ENCODE data around the gene TMEM220. TPM values are rescaled to one million over a fixed set of nuclear protein-coding genes. Genes with fewer than 3 reads are reported as not detected.
A peak's percentile ranks its signal among the peaks of the same experiment; 100 is the strongest.

The TMEM220 gene
- total RNA-seq, 2 donors from 2014 or later: 1.4 to 10.9 TPM

GRCh38 chr17:10745231-10745630 is 15.4 kb upstream of the TMEM220 start:
- Mint-ChIP-seq H3K27ac (no peak overlapping the region), H3K4me3 (no peak overlapping the region), H3K9me3 (no peaks in the 10 kb centered on the region), H3K27me3 (ENCODE audit: insufficient read depth) (peaks cover 5% of the 10 kb centered on the region), H3K4me1 (peaks cover 3% of the 10 kb centered on the region), H3K36me3 (ENCODE audit: low read depth) (no peaks in the 10 kb centered on the region)
- TF ChIP-seq, protein P1, sequence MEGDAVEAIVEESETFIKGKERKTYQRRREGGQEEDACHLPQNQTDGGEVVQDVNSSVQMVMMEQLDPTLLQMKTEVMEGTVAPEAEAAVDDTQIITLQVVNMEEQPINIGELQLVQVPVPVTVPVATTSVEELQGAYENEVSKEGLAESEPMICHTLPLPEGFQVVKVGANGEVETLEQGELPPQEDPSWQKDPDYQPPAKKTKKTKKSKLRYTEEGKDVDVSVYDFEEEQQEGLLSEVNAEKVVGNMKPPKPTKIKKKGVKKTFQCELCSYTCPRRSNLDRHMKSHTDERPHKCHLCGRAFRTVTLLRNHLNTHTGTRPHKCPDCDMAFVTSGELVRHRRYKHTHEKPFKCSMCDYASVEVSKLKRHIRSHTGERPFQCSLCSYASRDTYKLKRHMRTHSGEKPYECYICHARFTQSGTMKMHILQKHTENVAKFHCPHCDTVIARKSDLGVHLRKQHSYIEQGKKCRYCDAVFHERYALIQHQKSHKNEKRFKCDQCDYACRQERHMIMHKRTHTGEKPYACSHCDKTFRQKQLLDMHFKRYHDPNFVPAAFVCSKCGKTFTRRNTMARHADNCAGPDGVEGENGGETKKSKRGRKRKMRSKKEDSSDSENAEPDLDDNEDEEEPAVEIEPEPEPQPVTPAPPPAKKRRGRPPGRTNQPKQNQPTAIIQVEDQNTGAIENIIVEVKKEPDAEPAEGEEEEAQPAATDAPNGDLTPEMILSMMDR (conservative IDR thresholded peaks at IDR 0.05): no peak
- no peak overlapping the region for H3K9ac ChIP-seq (ENCODE audit: extremely low read depth, low read length, poor library complexity, severe bottlenecking)
- no peaks in the 10 kb centered on the region for H3K4me1 ChIP-seq (ENCODE audit: control insufficient read depth, insufficient read depth, low read length)
- no peaks in the 10 kb centered on the region for H3K36me3 ChIP-seq (ENCODE audit: control insufficient read depth, insufficient read depth, low read length)
- no peaks in the 10 kb centered on the region for H3K9me3 ChIP-seq (ENCODE audit: control insufficient read depth, low read length)
- no peak overlapping the region for H3K4me3 ChIP-seq (ENCODE audit: low read length)
- DNase-seq: no peak
- H3K27ac ChIP-seq (ENCODE audit: low read depth, low read length): no peak overlapping the region
- WGBS, 2 experiments (ENCODE audit: insufficient coverage in 1 of 2, insufficient read length in 1 of 2): 84 to 86% methylated on average over 2 to 5 of the region's 6 CpGs
- H3K27me3 ChIP-seq (ENCODE audit: control insufficient read depth, insufficient read depth, low read length, poor library complexity, severe bottlenecking): no peaks in the 10 kb centered on the region

DNA sequence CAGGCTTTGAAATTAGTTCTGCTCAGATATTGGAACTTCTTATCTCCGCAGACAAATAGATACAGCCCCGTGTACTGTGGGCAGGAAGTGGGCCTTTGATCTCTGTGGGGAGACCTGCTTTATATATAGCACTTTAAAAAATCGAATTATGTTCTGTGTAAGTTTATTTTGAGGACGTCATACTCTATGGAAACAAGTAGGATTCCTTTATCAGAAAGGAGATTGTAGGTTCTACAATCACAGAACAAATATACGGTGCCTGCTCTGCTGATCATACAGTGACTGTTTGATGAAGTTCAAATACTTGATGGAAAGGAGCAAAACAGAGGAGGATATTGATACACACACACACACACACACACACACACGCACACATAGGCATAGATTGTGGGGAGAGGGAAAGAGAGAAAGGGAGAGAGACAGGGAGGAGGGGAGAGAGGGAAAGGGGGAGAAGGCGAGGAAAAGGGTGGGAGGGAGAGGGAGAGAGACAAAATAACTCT is 14.7 kb upstream of the TMEM220 start:
- H3K9me3 Mint-ChIP-seq: no peaks in the 10 kb centered on the region
- TF ChIP-seq, protein P1 (conservative IDR thresholded peaks at IDR 0.05): no peak
- no peaks in the 10 kb centered on the region for H3K36me3 Mint-ChIP-seq (ENCODE audit: low read depth)
- Histone ChIP-seq H3K4me3 (ENCODE audit: low read length) (no peak overlapping the region), H3K9me3 (ENCODE audit: control insufficient read depth, low read length) (no peaks in the 10 kb centered on the region), H3K27ac (ENCODE audit: low read depth, low read length) (no peak overlapping the region), H3K9ac (ENCODE audit: extremely low read depth, low read length, poor library complexity, severe bottlenecking) (no peak overlapping the region), H3K27me3 (ENCODE audit: control insufficient read depth, insufficient read depth, low read length, poor library complexity, severe bottlenecking) (no peaks in the 10 kb centered on the region), H3K36me3 (ENCODE audit: control insufficient read depth, insufficient read depth, low read length) (no peaks in the 10 kb centered on the region), H3K4me1 (ENCODE audit: control insufficient read depth, insufficient read depth, low read length) (no peaks in the 10 kb centered on the region)
- WGBS, 2 experiments (ENCODE audit: insufficient coverage in 1 of 2, insufficient read length in 1 of 2): 89 to 98% methylated on average over 6 of the region's 7 CpGs
- H3K4me1 Mint-ChIP-seq: peaks cover 3% of the 10 kb centered on the region
- peaks cover 4% of the 10 kb centered on the region for H3K27me3 Mint-ChIP-seq (ENCODE audit: insufficient read depth)
- no peak overlapping the region for H3K4me3 Mint-ChIP-seq
- no peak for DNase-seq
- H3K27ac Mint-ChIP-seq: no peak overlapping the region

GRCh38 chr17:10743316-10744009 is 13.6 kb upstream of the TMEM220 start:
- Histone ChIP-seq H3K27ac (ENCODE audit: low read depth, low read length) (no peak overlapping the region), H3K27me3 (ENCODE audit: control insufficient read depth, insufficient read depth, low read length, poor library complexity, severe bottlenecking) (no peaks in the 10 kb centered on the region), H3K4me1 (ENCODE audit: control insufficient read depth, insufficient read depth, low read length) (no peaks in the 10 kb centered on the region), H3K36me3 (ENCODE audit: control insufficient read depth, insufficient read depth, low read length) (no peaks in the 10 kb centered on the region), H3K4me3 (ENCODE audit: low read length) (no peak overlapping the region), H3K9me3 (ENCODE audit: control insufficient read depth, low read length) (no peaks in the 10 kb centered on the region), H3K9ac (ENCODE audit: extremely low read depth, low read length, poor library complexity, severe bottlenecking) (no peak overlapping the region)
- WGBS, 2 experiments (ENCODE audit: insufficient coverage in 1 of 2, insufficient read length in 1 of 2): 90 to 92% methylated on average over 6 to 8 of the region's 8 CpGs
- TF ChIP-seq, protein P1 (conservative IDR thresholded peaks at IDR 0.05): no peak
- Mint-ChIP-seq H3K36me3 (ENCODE audit: low read depth) (no peaks in the 10 kb centered on the region), H3K4me3 (no peak overlapping the region), H3K27ac (no peak overlapping the region), H3K9me3 (no peaks in the 10 kb centered on the region), H3K27me3 (ENCODE audit: insufficient read depth) (peaks cover 8% of the 10 kb centered on the region), H3K4me1 (peaks cover 1% of the 10 kb centered on the region)
- DNase-seq: peak; percentile 17
